ENCODE data around the gene PCSK1. TPM values are rescaled to one million over a fixed set of nuclear protein-coding genes. Genes with fewer than 3 reads are reported as not detected.

The PCSK1 gene
- total RNA-seq, 1 experiment from 2014 or later = 4.5 TPM

GRCh38 chr5:96458176-96458575, 25.1 kb upstream of the PCSK1 start:
- ChIA-PET POLR2A (no interaction called here), CTCF (no interaction called here)
- peaks cover 13% of the 10 kb centered on the region for H3K9me3 Mint-ChIP-seq
- H3K27ac Mint-ChIP-seq = no peak overlapping the region
- no peak overlapping the region for H3K4me3 Mint-ChIP-seq
- H3K36me3 Mint-ChIP-seq = no peaks in the 10 kb centered on the region
- peaks cover 19% of the 10 kb centered on the region for H3K4me1 Mint-ChIP-seq
- H3K27me3 Mint-ChIP-seq (ENCODE audit: low read depth) = no peaks in the 10 kb centered on the region
- TF ChIP-seq STAT6 (CRISPR knock-in tag; conservative IDR thresholded peaks at IDR 0.05; ENCODE audit: low read depth) (no peak), FOXP4 (CRISPR knock-in tag; IDR thresholded peaks at IDR 0.05) (no peak), ZNF512 (CRISPR knock-in tag; IDR thresholded peaks at IDR 0.05; ENCODE audit: borderline replicate concordance) (no peak), ZBTB43 (CRISPR knock-in tag; IDR thresholded peaks at IDR 0.05) (no peak), SOX15 (CRISPR knock-in tag; IDR thresholded peaks at IDR 0.05) (no peak), NR3C1 (CRISPR knock-in tag; conservative IDR thresholded peaks at IDR 0.05; ENCODE audit: low read depth) (no peak), ERG (CRISPR knock-in tag; IDR thresholded peaks at IDR 0.05) (no peak), EMX1 (CRISPR knock-in tag; IDR thresholded peaks at IDR 0.05) (no peak), ATF1 (CRISPR knock-in tag; IDR thresholded peaks at IDR 0.05) (no peak), HMGXB4 (CRISPR knock-in tag; IDR thresholded peaks at IDR 0.05) (no peak), TCF7 (CRISPR knock-in tag; IDR thresholded peaks at IDR 0.05; ENCODE audit: low read depth) (no peak), ZNF416 (CRISPR knock-in tag; IDR thresholded peaks at IDR 0.05) (no peak), E2F5 (CRISPR knock-in tag; IDR thresholded peaks at IDR 0.05) (no peak), JUN (CRISPR knock-in tag; IDR thresholded peaks at IDR 0.05) (no peak), GABPB1 (CRISPR knock-in tag; IDR thresholded peaks at IDR 0.05) (no peak), ZNF671 (CRISPR knock-in tag; IDR thresholded peaks at IDR 0.05) (no peak), ZNF396 (CRISPR knock-in tag; IDR thresholded peaks at IDR 0.05; ENCODE audit: borderline replicate concordance) (no peak), ELF4 (CRISPR knock-in tag; IDR thresholded peaks at IDR 0.05; ENCODE audit: low read depth) (no peak), NR1H2 (CRISPR knock-in tag; IDR thresholded peaks at IDR 0.05) (no peak), NFE2L1 (CRISPR knock-in tag; IDR thresholded peaks at IDR 0.05) (no peak)
- DNase-seq (ENCODE audit: low spot score) (no peak), ATAC-seq (no peak)

Measured in WTC11 (cell line).